DMS79 (cell line): Measurements from ENCODE around the gene DDIT4L.
"Not testable (repeated sequence)": the region's sequence is repeated elsewhere in the genome, so short reads cannot be mapped to it uniquely, and the experiment has no call there.

Experiments used
- DNase-seq: peaks from one replicate; lab custom pipeline; 2025; lab: John Stamatoyannopoulos, UW

Gene DDIT4L

GRCh38 chr4:100189820-100190642 is at the start of gene DDIT4L:
TSS of gene DDIT4L (minus strand) at chr4:100190468. CDS start at chr4:100189983, 485 bp downstream.
- no peak for DNase-seq

- DNase-seq, result no peak
These were observed 49.7 kb upstream of the DDIT4L start for GRCh38 chr4:100240008-100240407.

- no peak for DNase-seq
These were observed 34.5 kb upstream of the DDIT4L start for GRCh38 chr4:100224721-100225120.

GRCh38 chr4:100224160-100224559 is 33.9 kb upstream of the DDIT4L start:
- no peak for DNase-seq

GRCh38 chr4:100208964-100209363 is 18.7 kb upstream of the DDIT4L start:
- DNase-seq, result no peak

- DNase-seq, result no peak
These were observed 18.2 kb upstream of the DDIT4L start for GRCh38 chr4:100208459-100208858.

GRCh38 chr4:100206850-100207249 is 16.6 kb upstream of the DDIT4L start:
- DNase-seq, result no peak

- DNase-seq, result no peak
These were observed 7.8 kb upstream of the DDIT4L start for GRCh38 chr4:100198061-100198460.

GRCh38 chr4:100196388-100197071 is 6.3 kb upstream of the DDIT4L start:
- not testable (repeated sequence) for DNase-seq

- no peak for DNase-seq
These were observed 654 bp upstream of the DDIT4L start for GRCh38 chr4:100190643-100191600.

- no peak for DNase-seq
These were observed 1.4 kb downstream of the DDIT4L start for GRCh38 chr4:100188829-100189228.

- no peak for DNase-seq
These were observed 2.5 kb downstream of the DDIT4L start for GRCh38 chr4:100187781-100188180.

GRCh38 chr4:100184787-100185186 is 5.5 kb downstream of the DDIT4L start:
- no peak for DNase-seq

GRCh38 chr4:100177855-100178254 is 12.4 kb downstream of the DDIT4L start:
- no peak for DNase-seq

- no peak for DNase-seq
These were observed 13.1 kb downstream of the DDIT4L start for GRCh38 chr4:100177126-100177525.

- DNase-seq, result no peak
These were observed 14.4 kb downstream of the DDIT4L start for GRCh38 chr4:100175858-100176257.

- no peak for DNase-seq
These were observed 15.3 kb downstream of the DDIT4L start for GRCh38 chr4:100174985-100175383.

- DNase-seq, result no peak
These were observed 19.3 kb downstream of the DDIT4L start for GRCh38 chr4:100170986-100171385.

- DNase-seq, result no peak
These were observed 20.5 kb downstream of the DDIT4L start for GRCh38 chr4:100169491-100170485.

- DNase-seq, result no peak
These were observed 21.7 kb downstream of the DDIT4L start for GRCh38 chr4:100168521-100168920.
